ENCODE data around the gene ACOT7.

The ACOT7 gene

GRCh38 chr1:6424000-6424565, 30.5 kb upstream of the ACOT7 start:
- no peak for DNase-seq

DNA sequence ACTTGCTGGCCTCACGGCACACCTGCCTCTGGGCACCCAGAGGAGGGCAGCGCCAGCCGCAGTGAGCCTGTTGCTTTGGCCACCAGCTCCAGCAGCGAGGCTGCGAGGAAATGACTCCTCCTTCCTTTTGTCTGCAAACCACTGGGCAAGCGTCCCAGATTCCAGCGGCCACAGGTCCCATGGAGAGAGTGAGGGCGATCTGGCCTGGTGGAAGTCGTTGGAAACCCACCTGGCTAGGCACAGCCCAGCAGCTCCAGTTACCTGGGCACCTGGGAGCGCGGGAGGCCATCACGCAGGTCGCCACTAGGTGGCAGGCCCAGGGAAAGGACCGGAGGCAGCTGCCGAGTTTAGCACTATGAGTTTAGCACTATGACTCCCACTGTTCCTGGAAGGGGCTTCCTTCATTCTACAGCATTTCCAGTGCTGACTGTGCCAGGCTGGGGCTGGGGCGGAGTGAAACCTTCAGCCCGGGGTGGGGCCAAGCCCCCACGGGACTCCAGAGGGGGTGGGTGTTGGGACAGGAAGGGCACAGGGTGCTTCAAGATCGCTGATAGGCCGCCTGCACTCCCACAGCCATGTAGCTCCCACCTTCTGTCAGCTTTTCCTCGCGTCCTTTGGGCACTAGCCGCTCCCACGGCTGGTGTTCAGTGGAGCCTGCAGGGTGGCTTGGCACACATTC, 29.9 kb upstream of the ACOT7 start:
- no peak for DNase-seq

DNA sequence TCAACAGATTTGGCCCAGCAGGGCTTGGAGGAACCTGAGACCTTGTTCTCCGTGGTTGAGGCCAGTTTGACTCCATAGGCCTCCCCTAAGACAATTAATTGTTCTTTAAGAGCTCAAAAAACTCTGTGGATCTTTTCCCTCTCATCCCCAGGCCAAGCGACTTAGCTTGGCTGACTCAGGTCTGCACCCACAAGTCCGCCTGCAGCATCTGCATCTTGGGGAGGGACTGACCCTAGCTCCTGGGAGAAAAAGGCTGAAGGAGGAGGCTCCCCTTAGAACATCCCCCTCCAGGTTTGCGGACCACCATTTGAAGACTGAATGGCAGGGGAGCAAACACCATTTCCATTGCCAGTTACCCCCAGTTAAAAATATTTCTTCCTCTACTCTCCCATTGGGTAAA, 27.7 kb upstream of the ACOT7 start:
- no peak for DNase-seq

GRCh38 chr1:6420454-6421042, 27.0 kb upstream of the ACOT7 start:
- DNase-seq = no peak

DNA sequence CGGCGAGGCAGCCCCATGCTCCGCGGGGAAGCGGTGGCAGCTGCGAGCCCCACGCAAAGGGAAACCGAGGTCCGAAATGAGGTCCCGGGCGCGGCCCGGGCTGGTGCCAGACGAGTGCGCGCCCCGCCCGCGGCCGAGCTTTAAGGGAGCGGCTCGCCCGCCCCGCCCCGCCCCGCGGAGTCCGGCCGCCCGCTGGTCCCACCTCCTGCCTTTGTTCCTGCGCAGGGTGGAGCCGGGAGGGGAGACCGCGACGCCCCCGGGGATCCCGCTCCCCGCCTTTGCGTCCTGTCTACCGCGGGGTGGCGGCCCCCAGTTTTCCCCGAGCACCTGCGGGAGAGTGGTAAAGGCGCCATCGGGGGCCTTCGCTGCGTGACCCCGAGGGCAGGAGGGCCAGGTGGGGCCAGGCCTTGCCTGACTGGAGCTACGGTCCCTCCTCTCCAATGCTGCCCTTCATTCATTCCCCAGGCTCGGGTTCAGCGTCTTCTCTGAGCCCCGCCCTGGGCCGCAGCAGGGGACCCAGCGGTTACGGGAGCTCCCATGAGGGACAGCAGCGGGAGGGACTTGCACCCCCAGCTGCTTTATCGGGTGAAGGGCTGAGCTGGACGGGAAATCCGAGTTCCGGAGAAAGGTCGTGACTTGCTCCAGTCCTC, 26.4 kb upstream of the ACOT7 start, which contains the start of gene HES2:
Gene HES2, minus strand, starts transcription at position 116 of the 650 bp plus-strand sequence. Its CDS starts 99 bp downstream, at position 17.
- no peak for DNase-seq

GRCh38 chr1:6419397-6419803, 25.8 kb upstream of the ACOT7 start:
- DNase-seq = no peak

- DNase-seq = no peak
Observed at GRCh38 chr1:6418668-6419396, 25.3 kb upstream of the ACOT7 start.

- DNase-seq = no peak
Observed at GRCh38 chr1:6417961-6418667, 24.5 kb upstream of the ACOT7 start.

- DNase-seq = no peak
Observed at GRCh38 chr1:6416906-6417305, 23.3 kb upstream of the ACOT7 start.

DNA sequence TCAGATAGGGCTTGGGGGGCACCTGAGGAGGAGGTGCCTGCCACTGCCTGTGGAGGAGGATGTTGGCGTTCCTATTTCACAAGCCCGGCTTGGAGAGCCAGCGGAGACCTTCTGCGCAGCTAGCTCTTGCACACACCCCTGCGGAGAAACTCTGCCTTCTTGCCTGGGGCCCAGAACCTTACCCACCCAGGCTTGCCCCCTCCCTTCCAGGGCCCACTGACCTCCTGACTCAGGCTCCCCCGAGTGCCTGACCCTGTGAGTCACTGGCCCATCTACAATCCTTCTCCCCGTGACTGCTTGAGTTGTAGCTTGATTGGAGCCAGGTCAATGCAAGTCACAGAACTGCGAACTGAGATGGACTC, 22.7 kb upstream of the ACOT7 start:
- DNase-seq = no peak

DNA sequence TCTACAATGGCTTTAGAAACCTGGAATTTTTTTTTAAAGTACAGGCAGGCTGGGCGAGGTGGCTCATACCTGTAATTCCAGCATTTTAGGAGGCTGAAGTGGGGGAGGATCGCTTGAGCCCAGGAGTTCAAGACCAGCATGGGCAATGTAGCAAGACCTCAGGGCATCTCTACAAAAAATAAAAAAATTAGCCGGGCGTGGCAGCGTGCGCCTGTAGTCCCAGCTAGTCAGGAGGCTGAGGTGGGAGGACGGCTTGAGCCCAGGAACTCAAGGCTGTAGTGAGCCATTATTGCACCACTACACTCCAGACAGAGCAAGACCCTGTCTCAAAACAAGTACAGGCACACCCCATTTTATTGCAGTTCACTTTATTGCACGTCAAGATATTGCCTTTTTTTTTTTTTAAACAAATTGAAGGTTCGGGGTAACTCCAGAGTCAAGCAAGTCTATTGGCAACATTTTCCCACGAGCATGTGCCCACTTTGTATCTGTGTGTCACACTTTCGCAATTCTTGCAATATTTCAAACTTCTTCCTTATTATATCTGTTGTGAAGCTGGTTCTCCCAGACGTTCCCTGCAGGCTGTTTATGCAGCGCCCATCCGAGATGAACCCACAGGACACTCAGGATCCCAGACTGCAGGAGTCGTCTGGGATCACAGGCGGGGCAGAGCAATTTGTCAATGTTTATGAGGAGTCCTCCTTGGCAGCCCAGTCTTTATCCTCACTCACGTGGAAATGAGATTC, 21.5 kb upstream of the ACOT7 start:
- no peak for DNase-seq

DNA sequence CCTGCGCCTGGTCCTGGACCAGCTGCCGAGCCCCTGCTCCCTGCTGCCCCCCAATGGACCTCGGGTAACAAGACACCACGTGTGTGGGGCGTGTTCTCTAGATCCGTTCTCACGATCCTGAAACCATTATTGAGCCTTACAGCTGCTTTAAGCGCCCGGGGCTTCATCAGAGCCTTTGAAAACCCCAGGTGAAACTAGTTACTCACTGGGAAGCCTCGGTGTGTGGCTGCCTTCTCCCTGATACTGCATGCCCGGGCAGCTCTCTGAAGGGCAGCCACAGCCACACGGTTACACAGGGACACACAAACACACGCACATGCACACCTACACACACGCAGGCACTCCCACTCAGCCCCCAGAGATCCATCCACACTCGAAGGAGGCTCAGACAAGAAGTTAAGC, 20.9 kb upstream of the ACOT7 start:
- DNase-seq = no peak

DNA sequence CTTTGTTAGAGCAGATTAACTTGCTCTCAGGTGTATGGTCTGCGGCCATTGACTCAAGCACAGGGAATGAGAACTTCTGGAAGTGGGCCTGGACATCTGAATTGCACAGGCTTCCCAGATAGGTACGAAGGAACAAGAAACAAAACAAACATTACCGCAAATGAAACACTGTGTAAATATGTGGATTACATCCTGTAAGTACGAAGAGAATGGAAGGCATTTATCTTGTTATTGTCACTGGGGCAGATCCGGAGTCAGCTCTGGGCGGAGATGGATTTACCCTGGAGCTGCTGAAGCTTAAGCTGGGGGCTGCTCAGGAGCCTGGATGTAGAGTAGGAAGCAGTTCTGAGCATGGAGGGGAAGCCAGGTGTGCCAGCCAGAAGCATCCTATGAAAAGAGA, 19.3 kb upstream of the ACOT7 start:
- DNase-seq = peak; percentile 70

- DNase-seq = no peak
Observed at GRCh38 chr1:6410248-6410893, 16.8 kb upstream of the ACOT7 start.

DNA sequence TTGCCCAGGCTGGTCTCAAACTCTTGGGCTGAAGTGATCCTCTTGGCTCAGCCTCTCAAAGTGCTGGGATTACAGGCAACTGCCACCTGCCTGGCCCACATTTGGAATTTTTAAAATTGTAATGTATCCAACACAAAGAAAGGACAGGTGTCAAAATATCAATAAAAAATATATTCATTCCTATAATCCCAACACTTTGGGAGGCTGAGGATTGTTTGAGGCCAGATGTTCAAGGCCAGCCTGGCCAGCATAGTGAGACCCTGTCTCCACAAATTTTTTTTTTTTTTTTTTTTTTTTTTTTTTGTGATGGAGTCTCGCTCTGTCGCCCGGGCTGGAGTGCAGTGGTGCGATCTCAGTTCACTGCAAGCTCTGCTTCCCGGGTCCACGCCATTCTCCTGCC, 16.2 kb upstream of the ACOT7 start:
- no peak for DNase-seq

- no peak for DNase-seq
Observed at GRCh38 chr1:6409053-6409452, 15.5 kb upstream of the ACOT7 start.

GRCh38 chr1:6408023-6408422, 14.5 kb upstream of the ACOT7 start:
- no peak for DNase-seq

DNA sequence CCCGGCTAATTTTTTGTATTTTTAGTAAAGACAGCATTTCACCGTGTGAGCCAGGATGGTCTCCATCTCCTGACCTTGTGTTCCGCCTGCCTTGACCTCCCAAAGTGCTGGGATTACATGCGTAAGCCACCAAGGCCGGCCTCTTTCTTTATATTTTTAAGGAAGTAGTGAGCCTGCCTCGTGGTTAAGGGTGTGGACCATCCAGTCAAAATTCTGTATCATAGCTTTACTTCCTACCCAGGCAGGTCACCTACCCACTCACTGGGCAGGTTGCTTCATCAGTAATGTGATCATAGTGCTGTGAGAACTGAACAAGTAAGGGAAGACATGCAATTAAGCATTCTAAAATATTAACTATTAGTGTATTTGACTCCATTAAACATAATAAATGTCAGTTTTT, 8.1 kb upstream of the ACOT7 start:
- DNase-seq = no peak

GRCh38 chr1:6399294-6399693, 5.7 kb upstream of the ACOT7 start:
- DNase-seq = no peak

- DNase-seq = no peak
Observed at GRCh38 chr1:6397844-6398441, 4.4 kb upstream of the ACOT7 start.

GRCh38 chr1:6396998-6397397, 3.4 kb upstream of the ACOT7 start:
- no peak for DNase-seq

All from NCI-H2081 treated with DMSO at 0.1 percent for 48 hours (cell line).